KMS-11 (cell line): ENCODE data around the gene REPIN1.

ENCODE experiments used
- H2AFZ ChIP-seq: fragments of 200-600 bp; sonication (generic); 2 replicates; pipeline ENCODE4 v1.6.1; 2016; ENCODE audit warnings: antibody characterized with exemption, mixed run types, low read depth
- H3K27ac ChIP-seq: fragments of 200-600 bp; sonication (generic); 2 replicates; pipeline ENCODE4 v1.6.1; 2016; ENCODE audit warnings: mild to moderate bottlenecking, mixed run types
- H3K27me3 ChIP-seq: fragments of 200-600 bp; sonication (generic); 2 replicates; pipeline ENCODE4 v1.6.1; 2017; ENCODE audit warnings: mild to moderate bottlenecking, low read depth, mixed run types, moderate library complexity; ENCODE audit not compliant: insufficient read depth
- H3K36me3 ChIP-seq: fragments of 200-600 bp; sonication (generic); 2 replicates; pipeline ENCODE4 v1.6.1; 2017; ENCODE audit warnings: mild to moderate bottlenecking, mixed run types; ENCODE audit not compliant: insufficient read depth
- H3K4me1 ChIP-seq: fragments of 200-600 bp; sonication (generic); 2 replicates; pipeline ENCODE4 v1.6.1; 2016; ENCODE audit warnings: mild to moderate bottlenecking, low read depth, mixed run types; ENCODE audit not compliant: poor library complexity, severe bottlenecking
- H3K4me2 ChIP-seq: fragments of 200-600 bp; sonication (generic); 2 replicates; pipeline ENCODE4 v1.7.0; 2016; ENCODE audit warnings: mild to moderate bottlenecking, mixed run types
- H3K4me3 ChIP-seq: fragments of 200-600 bp; sonication (generic); IDR thresholded peaks from 2 replicates; pipeline ENCODE4 v1.6.1; 2017; ENCODE audit warnings: low read depth, low read length, mixed read lengths; ENCODE audit not compliant: insufficient read depth
- H3K79me2 ChIP-seq: fragments of 200-600 bp; sonication (generic); 2 replicates; pipeline ENCODE4 v1.6.1; 2016; ENCODE audit warnings: low read depth, mixed run types; ENCODE audit not compliant: insufficient read depth
- H3K9ac ChIP-seq: fragments of 200-600 bp; sonication (generic); 2 replicates; pipeline ENCODE4 v1.6.1; 2016; ENCODE audit warnings: mild to moderate bottlenecking, mixed run types
- H4K20me1 ChIP-seq: fragments of 200-600 bp; sonication (generic); 2 replicates; pipeline ENCODE4 v1.6.1; 2016; ENCODE audit warnings: mild to moderate bottlenecking, mixed run types; ENCODE audit not compliant: insufficient read depth
- TF ChIP-seq, protein P1 (sequence below): fragments of 200-600 bp; sonication (generic); conservative IDR thresholded peaks from 2 replicates; pipeline ENCODE4 v1.6.1; 2017; ENCODE audit warnings: low read depth, mild to moderate bottlenecking, antibody characterized with exemption, low read length, moderate library complexity, mixed read lengths

REPIN1 gene

DNA sequence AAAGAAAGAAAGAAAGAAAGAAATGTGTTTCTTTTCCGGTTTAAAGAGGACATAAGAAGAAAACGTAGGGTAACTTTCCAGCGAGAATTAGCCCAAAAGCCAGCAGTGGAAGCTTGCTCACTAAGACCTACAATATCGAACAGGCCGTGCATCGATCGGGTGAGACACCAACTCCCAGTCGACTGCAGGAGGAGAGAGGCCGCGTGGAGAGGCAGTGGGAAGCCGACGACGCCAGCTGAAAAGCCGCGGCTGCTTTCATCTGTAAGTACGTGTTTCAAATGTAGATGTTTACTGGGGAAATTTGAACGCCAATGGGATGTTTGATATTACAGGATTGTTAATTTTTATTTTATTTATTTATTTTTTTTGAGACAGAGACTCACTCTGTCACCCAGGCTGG lies 53.2 kb downstream of the REPIN1 start:
- H3K27me3 ChIP-seq: no peaks in the 10 kb centered on the region
- H3K4me2 ChIP-seq: no peak overlapping the region
- TF ChIP-seq, protein P1, sequence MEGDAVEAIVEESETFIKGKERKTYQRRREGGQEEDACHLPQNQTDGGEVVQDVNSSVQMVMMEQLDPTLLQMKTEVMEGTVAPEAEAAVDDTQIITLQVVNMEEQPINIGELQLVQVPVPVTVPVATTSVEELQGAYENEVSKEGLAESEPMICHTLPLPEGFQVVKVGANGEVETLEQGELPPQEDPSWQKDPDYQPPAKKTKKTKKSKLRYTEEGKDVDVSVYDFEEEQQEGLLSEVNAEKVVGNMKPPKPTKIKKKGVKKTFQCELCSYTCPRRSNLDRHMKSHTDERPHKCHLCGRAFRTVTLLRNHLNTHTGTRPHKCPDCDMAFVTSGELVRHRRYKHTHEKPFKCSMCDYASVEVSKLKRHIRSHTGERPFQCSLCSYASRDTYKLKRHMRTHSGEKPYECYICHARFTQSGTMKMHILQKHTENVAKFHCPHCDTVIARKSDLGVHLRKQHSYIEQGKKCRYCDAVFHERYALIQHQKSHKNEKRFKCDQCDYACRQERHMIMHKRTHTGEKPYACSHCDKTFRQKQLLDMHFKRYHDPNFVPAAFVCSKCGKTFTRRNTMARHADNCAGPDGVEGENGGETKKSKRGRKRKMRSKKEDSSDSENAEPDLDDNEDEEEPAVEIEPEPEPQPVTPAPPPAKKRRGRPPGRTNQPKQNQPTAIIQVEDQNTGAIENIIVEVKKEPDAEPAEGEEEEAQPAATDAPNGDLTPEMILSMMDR: no peak
- peaks cover 41% of the 10 kb centered on the region for H3K4me1 ChIP-seq
- no peaks in the 10 kb centered on the region for H3K79me2 ChIP-seq
- H3K4me3 ChIP-seq: no peak overlapping the region
- no peak overlapping the region for H2AFZ ChIP-seq
- H3K36me3 ChIP-seq: no peaks in the 10 kb centered on the region
- H3K27ac ChIP-seq: no peak overlapping the region
- no peak overlapping the region for H3K9ac ChIP-seq
- no peaks in the 10 kb centered on the region for H4K20me1 ChIP-seq
